GM12878 (cell line): ENCODE results near the gene CPSF4L. TPM values are rescaled to one million over a fixed set of nuclear protein-coding genes. Genes with fewer than 3 reads are reported as not detected.

Experiments
- ATAC-seq: fragments of 200-7000 bp; cut with Tn5 transposase; 3 replicates; pipeline ENCODE4 v1.9.1; 2020; ENCODE audit warnings: mild to moderate bottlenecking, moderate library complexity
- BruUV-seq: library from RNA; stranded (reverse); fragments of 400-500 nt; replicated peaks from 2 replicates; lab custom pipeline; 2021; lab: Mats Ljungman, UMichigan
- CTCF ChIA-PET: fragments of 300-600 bp; sonication (Branson Sonifier 250); formaldehyde crosslinking; extraction: SDS; loops from one replicate; lab custom pipeline; 2021; ENCODE audit warnings: inconsistent platforms; lab: Yijun Ruan, JAX
- POLR2A ChIA-PET: fragments of 350-600 bp; formaldehyde crosslinking; extraction: SDS; loops from one replicate; lab custom pipeline; 2021; ENCODE audit warnings: inconsistent platforms; lab: Charles Lee
- RAD21 ChIA-PET: fragments of 300-600 bp; sonication (Branson Sonifier 250); formaldehyde crosslinking; loops from one replicate; lab custom pipeline; 2023; ENCODE audit warnings: antibody characterized with exemption; ENCODE audit not compliant: unreplicated experiment; lab: Charles Lee
- SMC1A ChIA-PET: fragments of 300-600 bp; sonication (Branson Sonifier 250); formaldehyde crosslinking; loops from one replicate; lab custom pipeline; 2023; ENCODE audit not compliant: unreplicated experiment, uncharacterized antibody; lab: Charles Lee
- DNase-seq: peaks from one replicate; pipeline ENCODE4 v3.0.0-alpha.2; 2011; ENCODE audit warnings: low read depth, low spot score
- FAIRE-seq: peaks from 3 replicates; lab custom pipeline; 2011; peaks lifted over from hg19 to GRCh38; lab: Jason Lieb, UNC
- H2AFZ ChIP-seq: 2 replicates; pipeline ENCODE4 v1.6.0; 2011; ENCODE audit warnings: low read depth, low read length, control low read depth; ENCODE audit not compliant: control insufficient read depth
- H3K27ac ChIP-seq: 2 replicates; pipeline ENCODE4 v1.5.1; 2011; ENCODE audit warnings: control low read depth; ENCODE audit not compliant: control insufficient read depth, insufficient read depth
- H3K27me3 ChIP-seq, 2 experiments: replicated peaks in 1 of 2; 2 replicates each; pipeline versions ENCODE4 v1.6.0 to v1.6.1; 2011; ENCODE audit warnings: low read length in 1 of 2; ENCODE audit not compliant: control insufficient read depth in 2 of 2, insufficient read depth in 2 of 2
- H3K36me3 ChIP-seq, 2 experiments: 2 replicates each; pipeline ENCODE4 v1.5.1; 2011; ENCODE audit warnings: low read length in 1 of 2; ENCODE audit not compliant: control insufficient read depth in 2 of 2, insufficient read depth in 2 of 2
- H3K4me1 ChIP-seq: 2 replicates; pipeline ENCODE4 v1.6.1; 2011; ENCODE audit warnings: mild to moderate bottlenecking, low read length, moderate library complexity, mixed read lengths; ENCODE audit not compliant: control insufficient read depth, insufficient read depth
- H3K4me2 ChIP-seq: 2 replicates; pipeline ENCODE4 v1.6.0; 2011; ENCODE audit warnings: control low read depth; ENCODE audit not compliant: control insufficient read depth, insufficient read depth
- H3K4me3 ChIP-seq: fragments of 200-600 bp; sonication (generic); 2 replicates; pipeline ENCODE4 v1.5.1; 2016
- H3K79me2 ChIP-seq: 2 replicates; pipeline ENCODE4 v1.6.0; 2011; ENCODE audit warnings: low read length; ENCODE audit not compliant: control insufficient read depth, insufficient read depth
- H3K9ac ChIP-seq: 2 replicates; pipeline ENCODE4 v1.8.0; 2011; ENCODE audit warnings: low read length, control low read depth, mixed read lengths; ENCODE audit not compliant: control insufficient read depth, insufficient read depth
- H3K9me3 ChIP-seq: replicated peaks from 3 replicates; pipeline ENCODE4 v1.5.1; 2011; ENCODE audit warnings: mild to moderate bottlenecking, low read length; ENCODE audit not compliant: control insufficient read depth, insufficient read depth
- H4K20me1 ChIP-seq: 2 replicates; pipeline ENCODE4 v1.6.0; 2011; ENCODE audit not compliant: control insufficient read depth, insufficient read depth
- E4F1 ChIP-seq: fragments of 450-650 bp; IDR thresholded peaks from 2 replicates; pipeline ENCODE4 v1.6.1; 2018; ENCODE audit warnings: borderline replicate concordance, mild to moderate bottlenecking; ENCODE audit not compliant: partially characterized antibody
- ETV6 ChIP-seq, 2 experiments: fragments of 450-650 bp in 1 of 2; IDR thresholded peaks in 1 of 2; conservative IDR thresholded peaks in 1 of 2; 2 replicates each; pipeline ENCODE4 v1.6.1; 2014; ENCODE audit warnings: antibody characterized with exemption in 1 of 2, borderline replicate concordance in 1 of 2, low read depth in 1 of 2, mild to moderate bottlenecking in 1 of 2, moderate library complexity in 1 of 2
- HCFC1 ChIP-seq: fragments of 150-350 bp; IDR thresholded peaks from 2 replicates; pipeline ENCODE4 v1.6.1; 2014; ENCODE audit warnings: low read length
- JUNB ChIP-seq: IDR thresholded peaks from 2 replicates; pipeline ENCODE4 v1.6.1; 2016; ENCODE audit warnings: antibody characterized with exemption, mild to moderate bottlenecking
- KDM1A ChIP-seq: fragments of 200-600 bp; sonication (generic); IDR thresholded peaks from 2 replicates; pipeline ENCODE4 v1.6.1; 2016; ENCODE audit warnings: borderline replicate concordance
- MYB ChIP-seq: fragments of 150-350 bp; IDR thresholded peaks from 2 replicates; pipeline ENCODE4 v1.6.1; 2014; ENCODE audit warnings: mild to moderate bottlenecking, low read depth, low read length, borderline replicate concordance
- NBN ChIP-seq: fragments of 450-650 bp; IDR thresholded peaks from 2 replicates; pipeline ENCODE4 v1.6.1; 2016
- PAX8 ChIP-seq: fragments of 450-650 bp; IDR thresholded peaks from 2 replicates; pipeline ENCODE4 v1.6.1; 2017; ENCODE audit warnings: mild to moderate bottlenecking, moderate library complexity
- TCF7 ChIP-seq: IDR thresholded peaks from 2 replicates; pipeline ENCODE4 v1.6.1; 2014; ENCODE audit warnings: antibody characterized with exemption, borderline replicate concordance
- WGBS: methylation state at CpG from one replicate; pipeline ENCODE4 v1.1.6; 2016; ENCODE audit warnings: low lambda C conversion rate; ENCODE audit not compliant: insufficient replicate concordance, insufficient coverage; ENCODE audit errors: missing lambda C conversion rate; 5-methylcytosine and 5-hydroxymethylcytosine counted together
- in situ Hi-C: fragments of 300-500 bp; cut with MboI; formaldehyde crosslinking; loops from 9 replicates; pipeline ENCODE4 v1.14.3; 2018; ENCODE audit warnings: mixed read lengths
- intact Hi-C: fragments of 100-400 bp; cut with micrococcal nuclease; formaldehyde crosslinking; loops from one replicate; pipeline ENCODE4 v1.14.2; 2022; ENCODE audit not compliant: unreplicated experiment
- polyA plus RNA-seq, 11 experiments: library from polyadenylated mRNA; depleted of rRNA in 4 of 11; unstranded in 6 of 11; stranded (reverse) in 5 of 11; fragments of >200 nt; fragmentation: Nextera tagmentation in 4 of 11; fragmentation: Illumina TruSeq in 1 of 11; extraction: Ambion mirVana in 4 of 11; extraction: Trizol in 1 of 11; gene quantifications; 1 replicate in 1 of 11; 2 replicates in 10 of 11; pipeline versions ENCODE4 v1.2.1 to v1.2.3, GENCODE V29; 2011 to 2016; ENCODE audit warnings: inconsistent platforms in 2 of 11, missing spikeins in 2 of 11, low read depth in 1 of 11
- total RNA-seq, 4 experiments: library from RNA; depleted of rRNA in 3 of 4; stranded (reverse); fragments of >200 nt in 3 of 4; fragmentation: Illumina TruSeq in 1 of 4; extraction: Trizol in 1 of 4; gene quantifications; 2 replicates each; pipeline versions ENCODE4 v1.2.1 to v1.2.3, GENCODE V29; 2013 to 2021
- TF ChIP-seq, protein P1 (sequence below): fragments of 450-650 bp; IDR thresholded peaks from 2 replicates; pipeline ENCODE4 v1.6.1; 2017; ENCODE audit warnings: mild to moderate bottlenecking, moderate library complexity
- TF ChIP-seq, protein P2 (sequence below), 3 experiments: IDR thresholded peaks in 2 of 3; conservative IDR thresholded peaks in 1 of 3; 2 replicates each; pipeline ENCODE4 v1.5.1; 2011; ENCODE audit warnings: low read depth in 3 of 3, low read length in 3 of 3, mild to moderate bottlenecking in 3 of 3, control low read depth in 2 of 3, moderate library complexity in 2 of 3, inconsistent platforms in 1 of 3, mixed read lengths in 1 of 3; ENCODE audit not compliant: control insufficient read depth in 2 of 3, insufficient read depth in 1 of 3; ENCODE audit errors: extremely low read depth in 1 of 3

Gene CPSF4L
- total and polyA plus RNA-seq, 10 of the 15 experiments (the other 5 are each of a cell fraction or from before 2014, with no cell fraction given), result not detected

- TF ChIP-seq, protein P1, sequence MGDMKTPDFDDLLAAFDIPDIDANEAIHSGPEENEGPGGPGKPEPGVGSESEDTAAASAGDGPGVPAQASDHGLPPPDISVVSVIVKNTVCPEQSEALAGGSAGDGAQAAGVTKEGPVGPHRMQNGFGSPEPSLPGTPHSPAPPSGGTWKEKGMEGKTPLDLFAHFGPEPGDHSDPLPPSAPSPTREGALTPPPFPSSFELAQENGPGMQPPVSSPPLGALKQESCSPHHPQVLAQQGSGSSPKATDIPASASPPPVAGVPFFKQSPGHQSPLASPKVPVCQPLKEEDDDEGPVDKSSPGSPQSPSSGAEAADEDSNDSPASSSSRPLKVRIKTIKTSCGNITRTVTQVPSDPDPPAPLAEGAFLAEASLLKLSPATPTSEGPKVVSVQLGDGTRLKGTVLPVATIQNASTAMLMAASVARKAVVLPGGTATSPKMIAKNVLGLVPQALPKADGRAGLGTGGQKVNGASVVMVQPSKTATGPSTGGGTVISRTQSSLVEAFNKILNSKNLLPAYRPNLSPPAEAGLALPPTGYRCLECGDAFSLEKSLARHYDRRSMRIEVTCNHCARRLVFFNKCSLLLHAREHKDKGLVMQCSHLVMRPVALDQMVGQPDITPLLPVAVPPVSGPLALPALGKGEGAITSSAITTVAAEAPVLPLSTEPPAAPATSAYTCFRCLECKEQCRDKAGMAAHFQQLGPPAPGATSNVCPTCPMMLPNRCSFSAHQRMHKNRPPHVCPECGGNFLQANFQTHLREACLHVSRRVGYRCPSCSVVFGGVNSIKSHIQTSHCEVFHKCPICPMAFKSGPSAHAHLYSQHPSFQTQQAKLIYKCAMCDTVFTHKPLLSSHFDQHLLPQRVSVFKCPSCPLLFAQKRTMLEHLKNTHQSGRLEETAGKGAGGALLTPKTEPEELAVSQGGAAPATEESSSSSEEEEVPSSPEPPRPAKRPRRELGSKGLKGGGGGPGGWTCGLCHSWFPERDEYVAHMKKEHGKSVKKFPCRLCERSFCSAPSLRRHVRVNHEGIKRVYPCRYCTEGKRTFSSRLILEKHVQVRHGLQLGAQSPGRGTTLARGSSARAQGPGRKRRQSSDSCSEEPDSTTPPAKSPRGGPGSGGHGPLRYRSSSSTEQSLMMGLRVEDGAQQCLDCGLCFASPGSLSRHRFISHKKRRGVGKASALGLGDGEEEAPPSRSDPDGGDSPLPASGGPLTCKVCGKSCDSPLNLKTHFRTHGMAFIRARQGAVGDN, result 0 out of 2 replicates have a peak, but pooled peaks have one; percentile 21
- TF ChIP-seq HCFC1 (peak; percentile 21; the same call in 1 of the 2 replicates), MYB (peak; percentile 94), PAX8 (no peak)
These were observed 29.7 kb downstream of the CPSF4L start (continued) for GRCh38 chr17:73231841-73232586.

DNA sequence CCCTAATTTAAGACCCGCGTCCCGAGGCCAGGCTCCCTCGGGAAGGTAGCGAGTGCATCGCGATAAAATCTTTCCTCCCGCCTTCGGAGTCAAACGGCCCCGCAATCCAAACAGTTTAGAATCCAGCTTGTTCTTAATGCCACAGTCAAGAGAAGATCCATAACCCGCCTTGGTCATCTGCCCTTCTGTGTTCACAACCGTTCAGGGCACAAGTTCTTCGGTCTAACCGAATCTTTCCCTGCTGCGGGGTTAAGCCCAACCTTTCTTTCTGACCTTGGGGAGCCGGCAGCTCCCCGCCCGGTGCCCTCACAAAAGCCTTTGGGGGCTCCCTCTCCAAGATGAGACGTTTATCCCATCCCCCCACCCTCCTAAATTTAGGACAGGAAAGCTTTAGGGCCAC is 30.3 kb downstream of the CPSF4L start:
- ChIA-PET POLR2A (interaction anchor here (0.7 to 3.7 kb wide), 12 partner anchors 9 to 640 kb away, joined by 3 to 25 read pairs (median 4); partner anchors contain the start of gene COG1), CTCF (interaction anchor here (0.6 to 3.2 kb wide), 9 partner anchors 9 to 674 kb away, joined by 3 to 20 read pairs (median 5); partner anchors contain the start of genes CDC42EP4 and COG1), RAD21 (interaction anchor here (0.8 to 2.6 kb wide), 10 partner anchors 9 to 503 kb away, joined by 3 to 23 read pairs (median 4); partner anchors contain the start of gene COG1), SMC1A (interaction anchor here (0.6 to 8.2 kb wide), 11 partner anchors 9 to 504 kb away, joined by 3 to 61 read pairs (median 4); partner anchors contain the start of gene COG1)
- no TSS peak for BruUV-seq
- Histone ChIP-seq H3K4me1 (peaks cover 20% of the 10 kb centered on the region), H4K20me1 (no peaks in the 10 kb centered on the region), H3K9ac (peak overlapping the region; percentile 96), H3K27me3 (no peaks in the 10 kb centered on the region), H2AFZ (peak overlapping the region; percentile 88), H3K9me3 (no peaks in the 10 kb centered on the region), H3K36me3 (peaks cover 1 to 7% of the 10 kb centered on the region in 2 experiments; a peak in 2 of 4 replicates), H3K4me3 (peak overlapping the region; percentile 87), H3K27ac (peak overlapping the region; percentile 89), H3K4me2 (peak overlapping the region; percentile 80), H3K79me2 (peaks cover 73% of the 10 kb centered on the region)
- in situ Hi-C loops, result no loop called here
- DNase-seq (no peak), ATAC-seq (no peak), FAIRE-seq (no peak)
- intact Hi-C loops, result no loop called here
- WGBS, result 2% methylated on average over 20 of the region's 20 CpGs
- TF ChIP-seq JUNB, result no peak
- no peak for TF ChIP-seq ETV6 (conservative IDR thresholded peaks at IDR 0.05 in 1 of 2, IDR thresholded peaks at IDR 0.05 in 1 of 2; ENCODE audit: borderline replicate concordance in 1 of 2, low read depth in 1 of 2)
- no peak for TF ChIP-seq TCF7
- no peak for TF ChIP-seq E4F1
- TF ChIP-seq NBN, result no peak
- TF ChIP-seq, protein P2, sequence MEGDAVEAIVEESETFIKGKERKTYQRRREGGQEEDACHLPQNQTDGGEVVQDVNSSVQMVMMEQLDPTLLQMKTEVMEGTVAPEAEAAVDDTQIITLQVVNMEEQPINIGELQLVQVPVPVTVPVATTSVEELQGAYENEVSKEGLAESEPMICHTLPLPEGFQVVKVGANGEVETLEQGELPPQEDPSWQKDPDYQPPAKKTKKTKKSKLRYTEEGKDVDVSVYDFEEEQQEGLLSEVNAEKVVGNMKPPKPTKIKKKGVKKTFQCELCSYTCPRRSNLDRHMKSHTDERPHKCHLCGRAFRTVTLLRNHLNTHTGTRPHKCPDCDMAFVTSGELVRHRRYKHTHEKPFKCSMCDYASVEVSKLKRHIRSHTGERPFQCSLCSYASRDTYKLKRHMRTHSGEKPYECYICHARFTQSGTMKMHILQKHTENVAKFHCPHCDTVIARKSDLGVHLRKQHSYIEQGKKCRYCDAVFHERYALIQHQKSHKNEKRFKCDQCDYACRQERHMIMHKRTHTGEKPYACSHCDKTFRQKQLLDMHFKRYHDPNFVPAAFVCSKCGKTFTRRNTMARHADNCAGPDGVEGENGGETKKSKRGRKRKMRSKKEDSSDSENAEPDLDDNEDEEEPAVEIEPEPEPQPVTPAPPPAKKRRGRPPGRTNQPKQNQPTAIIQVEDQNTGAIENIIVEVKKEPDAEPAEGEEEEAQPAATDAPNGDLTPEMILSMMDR (IDR thresholded peaks at IDR 0.05 in 2 of 3, conservative IDR thresholded peaks at IDR 0.05 in 1 of 3; ENCODE audit: control insufficient read depth in 2 of 3, extremely low read depth in 1 of 3, insufficient read depth in 1 of 3, low read depth in 3 of 3, low read length in 3 of 3), result no peak
- no peak for TF ChIP-seq KDM1A
